H1 (cell line): Measurements from ENCODE around the gene LGALS4. TPM values are rescaled to one million over a fixed set of nuclear protein-coding genes. Genes with fewer than 3 reads are reported as not detected.

Source experiments
- ASH2L ChIP-seq: fragments of 200-600, 300-600 bp; sonication (generic); IDR thresholded peaks from one replicate; pipeline ENCODE4 v1.7.1; 2017; ENCODE audit warnings: low read length
- ATF2 ChIP-seq: IDR thresholded peaks from 2 replicates; pipeline ENCODE4 v1.6.1; 2012; ENCODE audit warnings: low read length, inconsistent platforms
- BACH1 ChIP-seq: IDR thresholded peaks from 2 replicates; pipeline ENCODE4 v1.6.1; 2012; ENCODE audit warnings: low read length, improper control_type of control experiment
- CHD7 ChIP-seq: fragments of 300-600 bp; sonication (generic); IDR thresholded peaks from 2 replicates; pipeline ENCODE4 v1.7.1; 2012; ENCODE audit warnings: low read length, moderate library complexity, mild to moderate bottlenecking, inconsistent platforms; ENCODE audit not compliant: insufficient replicate concordance
- JUND ChIP-seq: IDR thresholded peaks from 2 replicates; pipeline ENCODE4 v1.6.1; 2011; ENCODE audit warnings: mild to moderate bottlenecking, improper control_type of control experiment, low read length
- TEAD4 ChIP-seq: IDR thresholded peaks from 2 replicates; pipeline ENCODE4 v1.6.1; 2012; ENCODE audit warnings: low read depth, low read length, inconsistent platforms, mixed read lengths
- polyA plus RNA-seq, 7 experiments: library from polyadenylated mRNA; depleted of rRNA in 3 of 7; stranded (reverse) in 5 of 7; unstranded in 2 of 7; fragments of >200 nt in 5 of 7; fragments of 200-250 nt in 2 of 7; gene quantifications; 1 replicate in 5 of 7; 2 replicates in 1 of 7; 4 replicates in 1 of 7; pipeline versions ENCODE4 v1.2.1 to v1.2.3, GENCODE V29; 2011 to 2013; ENCODE audit warnings: missing spikeins in 2 of 7, mixed read lengths in 2 of 7
- total RNA-seq: library from RNA; stranded (reverse); fragmentation: NEBNext Ultra II Directional; extraction: Animal tissue kit (Norgen Biotek cat#: 25700); gene quantifications from 2 replicates; pipeline ENCODE4 v1.2.1, GENCODE V29; 2021

The LGALS4 gene
- total and polyA plus RNA-seq, 2 of the 8 experiments (the other 6 are each of a cell fraction or from before 2014, with no cell fraction given), result 0.32 to 0.37 TPM

GRCh38 chr19:38784224-38784623, 28.5 kb downstream of the LGALS4 start (continued):
- no peak for TF ChIP-seq CHD7
- no peak for TF ChIP-seq JUND
- TF ChIP-seq ASH2L, result no peak
- TF ChIP-seq BACH1, result no peak
- no peak for TF ChIP-seq ATF2
- no peak for TF ChIP-seq TEAD4
